Measurements from ENCODE around the gene DNASE1L2.
A peak's percentile ranks its signal among the peaks of the same experiment; 100 is the strongest.

DNASE1L2 gene

GRCh38 chr16:2197765-2198164 is 38.5 kb upstream of the DNASE1L2 start (continued):
- TF ChIP-seq ZNF596 (tag by site-specific recombination; IDR thresholded peaks at IDR 0.05) = no peak
- no peak for TF ChIP-seq ZNF585B (tag by site-specific recombination; IDR thresholded peaks at IDR 0.05)
- no peak for TF ChIP-seq ZSCAN16 (tag by site-specific recombination; IDR thresholded peaks at IDR 0.05)
- no peak for TF ChIP-seq ZNF280C (tag by site-specific recombination; IDR thresholded peaks at IDR 0.05)
- no peak for TF ChIP-seq ZNF558 (tag by site-specific recombination; IDR thresholded peaks at IDR 0.05)

GRCh38 chr16:2198283-2198682 is 38.0 kb upstream of the DNASE1L2 start:
- no peak overlapping the region for H3K4me3 ChIP-seq (ENCODE audit: low read depth, low read length)
- H3K27ac ChIP-seq (ENCODE audit: extremely low read depth, low read depth, low read length) = no peak overlapping the region
- no peaks in the 10 kb centered on the region for H3K9me3 ChIP-seq (ENCODE audit: control insufficient read depth, insufficient read depth, low read depth, low read length)
- no peaks in the 10 kb centered on the region for H3K36me3 ChIP-seq (ENCODE audit: control insufficient read depth in 2 of 2, insufficient read depth in 1 of 2, low read length in 2 of 2)
- ChIA-PET POLR2A (no interaction called here), CTCF (interaction anchor here (0.7 to 0.8 kb wide), 2 partner anchors 241 to 303 kb away, joined by 3 read pairs; no protein-coding TSS in a partner anchor)
- H3K4me1 ChIP-seq (ENCODE audit: control insufficient read depth, insufficient read depth, low read length) = peaks cover 9% of the 10 kb centered on the region; the same call in 1 of the 2 replicates
- peak; percentile 94 for TF ChIP-seq ZNF664 (tag by site-specific recombination; IDR thresholded peaks at IDR 0.05)
- TF ChIP-seq KLF10 (tag by site-specific recombination; IDR thresholded peaks at IDR 0.05) = no peak
- TF ChIP-seq ZNF112 (tag by site-specific recombination; IDR thresholded peaks at IDR 0.05) = no peak

- no peaks in the 10 kb centered on the region for H3K9me3 ChIP-seq (ENCODE audit: control insufficient read depth, insufficient read depth, low read depth, low read length)
- no peak overlapping the region for H3K4me3 ChIP-seq (ENCODE audit: low read depth, low read length)
- H3K36me3 ChIP-seq (ENCODE audit: control insufficient read depth in 2 of 2, insufficient read depth in 1 of 2, low read length in 2 of 2) = no peaks in the 10 kb centered on the region
- H3K4me1 ChIP-seq (ENCODE audit: control insufficient read depth, insufficient read depth, low read length) = peaks cover 9% of the 10 kb centered on the region; the same call in 1 of the 2 replicates
- no peak for TF ChIP-seq ZNF350 (tag by site-specific recombination; IDR thresholded peaks at IDR 0.05)
- H3K27ac ChIP-seq (ENCODE audit: extremely low read depth, low read depth, low read length) = no peak overlapping the region
- ChIA-PET POLR2A (interaction anchor here (0.9 to 1.5 kb wide), 2 partner anchors 9 to 16 kb away, joined by 4 read pairs; no protein-coding TSS in a partner anchor), CTCF (no interaction called here)
Measured at GRCh38 chr16:2199095-2199494, 37.1 kb upstream of the DNASE1L2 start.

GRCh38 chr16:2199621-2200139 is 36.6 kb upstream of the DNASE1L2 start:
- Histone ChIP-seq H3K9me3 (ENCODE audit: control insufficient read depth, insufficient read depth, low read depth, low read length) (no peaks in the 10 kb centered on the region), H3K4me3 (ENCODE audit: low read depth, low read length) (no peak overlapping the region), H3K27ac (ENCODE audit: extremely low read depth, low read depth, low read length) (no peak overlapping the region), H3K4me1 (ENCODE audit: control insufficient read depth, insufficient read depth, low read length) (peaks cover 5% of the 10 kb centered on the region; the same call in 1 of the 2 replicates), H3K36me3 (ENCODE audit: control insufficient read depth in 2 of 2, insufficient read depth in 1 of 2, low read length in 2 of 2) (no peaks in the 10 kb centered on the region)
- TF ChIP-seq ZNF658 (tag by site-specific recombination; IDR thresholded peaks at IDR 0.05) (no peak), GLI2 (tag by site-specific recombination; IDR thresholded peaks at IDR 0.05; ENCODE audit: borderline replicate concordance, low read depth) (no peak), ZSCAN23 (tag by site-specific recombination; IDR thresholded peaks at IDR 0.05) (no peak), ZNF596 (tag by site-specific recombination; IDR thresholded peaks at IDR 0.05) (no peak), ZNF549 (tag by site-specific recombination; IDR thresholded peaks at IDR 0.05) (no peak), ZBTB10 (tag by site-specific recombination; IDR thresholded peaks at IDR 0.05) (no peak), KLF1 (tag by site-specific recombination; IDR thresholded peaks at IDR 0.05) (no peak), HOXD13 (CRISPR knock-in tag; IDR thresholded peaks at IDR 0.05; ENCODE audit: borderline replicate concordance) (no peak), OSR2 (tag by site-specific recombination; IDR thresholded peaks at IDR 0.05) (no peak), GLIS1 (tag by site-specific recombination; IDR thresholded peaks at IDR 0.05) (no peak)
- POLR2A ChIA-PET = interaction anchor here (0.9 to 1.5 kb wide), 2 partner anchors 9 to 15 kb away, joined by 4 read pairs; no protein-coding TSS in a partner anchor
- CTCF ChIA-PET = no interaction called here

Measured in HEK293 (cell line).